Omental fat pad (tissue), 4 donors: ENCODE measurements around the gene LIMK2. TPM values are rescaled to one million over a fixed set of nuclear protein-coding genes. Genes with fewer than 3 reads are reported as not detected.

Source experiments
- ATAC-seq: fragments of 150-250 bp; one replicate; pipeline ENCODE4 v1.9.1; 2016; ENCODE audit warnings: mild to moderate bottlenecking, moderate library complexity; ENCODE audit not compliant: low FRiP score
- DNase-seq: peaks from one replicate; pipeline ENCODE4 v3.0.0-alpha.2; 2019; ENCODE audit warnings: low spot score
- total RNA-seq, 4 donors: library from RNA; depleted of rRNA; stranded (reverse); fragments of >200 nt; gene quantifications; one replicate each; pipeline ENCODE4 v1.1.0, GENCODE V29; 2016
- TF ChIP-seq, protein P1 (sequence below), 3 donors: fragments of 450-650 bp; IDR thresholded peaks; one replicate each; pipeline ENCODE4 v1.5.1; 2016 to 2017; ENCODE audit warnings: antibody characterized with exemption in 3 of 3, mild to moderate bottlenecking in 3 of 3, moderate library complexity in 2 of 3

The LIMK2 gene
- total RNA-seq, 4 donors from 2014 or later = 32.0 to 66.2 (median 40.7) TPM

DNA sequence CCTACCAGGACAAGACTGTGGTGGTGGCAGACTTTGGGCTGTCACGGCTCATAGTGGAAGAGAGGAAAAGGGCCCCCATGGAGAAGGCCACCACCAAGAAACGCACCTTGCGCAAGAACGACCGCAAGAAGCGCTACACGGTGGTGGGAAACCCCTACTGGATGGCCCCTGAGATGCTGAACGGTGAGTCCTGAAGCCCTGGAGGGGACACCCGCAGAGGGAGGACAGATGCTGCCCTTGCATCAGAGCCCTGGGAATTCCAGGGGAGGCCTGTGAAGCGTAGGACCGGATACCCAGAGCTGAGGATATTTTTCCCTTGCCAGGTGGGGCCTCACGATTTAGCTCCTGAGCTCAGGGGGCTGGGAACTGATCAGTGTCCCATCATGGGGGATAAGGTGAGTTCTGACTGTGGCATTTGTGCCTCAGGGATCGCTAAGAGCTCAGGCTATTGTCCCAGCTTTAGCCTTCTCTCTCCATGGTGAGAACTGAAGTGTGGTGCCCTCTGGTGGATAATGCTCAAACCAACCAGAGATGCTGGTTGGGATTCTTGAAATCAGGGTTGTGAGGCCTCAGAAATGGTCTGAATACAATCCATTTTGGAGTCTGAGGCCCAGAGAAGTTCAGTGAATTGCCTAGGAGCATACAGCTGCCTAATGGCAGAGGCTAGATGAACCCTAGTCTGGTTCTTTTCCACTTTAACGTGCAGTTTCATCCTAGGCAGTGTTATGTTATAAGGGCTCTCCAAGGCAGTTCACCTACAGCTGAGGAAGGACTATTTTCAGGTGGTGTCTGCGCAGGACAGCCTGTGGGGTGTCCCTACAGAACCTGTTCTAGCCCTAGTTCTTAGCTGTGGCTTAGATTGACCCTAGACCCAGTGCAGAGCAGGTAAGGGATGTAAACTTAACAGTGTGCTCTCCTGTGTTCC lies 60.7 kb downstream of the LIMK2 start:
- ATAC-seq (peak; percentile 55), DNase-seq (no peak)
- TF ChIP-seq, protein P1, sequence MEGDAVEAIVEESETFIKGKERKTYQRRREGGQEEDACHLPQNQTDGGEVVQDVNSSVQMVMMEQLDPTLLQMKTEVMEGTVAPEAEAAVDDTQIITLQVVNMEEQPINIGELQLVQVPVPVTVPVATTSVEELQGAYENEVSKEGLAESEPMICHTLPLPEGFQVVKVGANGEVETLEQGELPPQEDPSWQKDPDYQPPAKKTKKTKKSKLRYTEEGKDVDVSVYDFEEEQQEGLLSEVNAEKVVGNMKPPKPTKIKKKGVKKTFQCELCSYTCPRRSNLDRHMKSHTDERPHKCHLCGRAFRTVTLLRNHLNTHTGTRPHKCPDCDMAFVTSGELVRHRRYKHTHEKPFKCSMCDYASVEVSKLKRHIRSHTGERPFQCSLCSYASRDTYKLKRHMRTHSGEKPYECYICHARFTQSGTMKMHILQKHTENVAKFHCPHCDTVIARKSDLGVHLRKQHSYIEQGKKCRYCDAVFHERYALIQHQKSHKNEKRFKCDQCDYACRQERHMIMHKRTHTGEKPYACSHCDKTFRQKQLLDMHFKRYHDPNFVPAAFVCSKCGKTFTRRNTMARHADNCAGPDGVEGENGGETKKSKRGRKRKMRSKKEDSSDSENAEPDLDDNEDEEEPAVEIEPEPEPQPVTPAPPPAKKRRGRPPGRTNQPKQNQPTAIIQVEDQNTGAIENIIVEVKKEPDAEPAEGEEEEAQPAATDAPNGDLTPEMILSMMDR (IDR thresholded peaks at IDR 0.05) = peak in 1 of 3 donors; percentile 9

DNA sequence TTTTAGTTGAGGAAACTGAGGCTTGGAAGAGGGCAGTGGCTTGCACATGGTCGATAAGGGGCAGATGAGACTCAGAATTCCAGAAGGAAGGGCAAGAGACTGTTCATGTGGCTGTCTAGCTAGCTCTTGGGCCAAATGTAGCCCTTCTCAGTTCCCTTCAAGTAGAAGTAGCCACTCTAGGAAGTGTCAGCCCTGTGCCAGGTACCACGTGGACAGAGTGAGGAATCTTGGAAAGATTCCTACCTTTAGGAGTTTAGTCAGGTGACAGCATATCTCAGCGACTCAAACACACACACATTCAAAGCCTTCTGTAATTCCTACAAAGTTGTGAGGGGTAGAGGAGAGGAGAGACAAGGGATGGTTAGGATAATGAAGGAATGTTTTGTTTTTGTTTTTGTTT lies 61.9 kb downstream of the LIMK2 start:
- TF ChIP-seq, protein P1 (IDR thresholded peaks at IDR 0.05) = no peak
- no peak for DNase-seq

DNA sequence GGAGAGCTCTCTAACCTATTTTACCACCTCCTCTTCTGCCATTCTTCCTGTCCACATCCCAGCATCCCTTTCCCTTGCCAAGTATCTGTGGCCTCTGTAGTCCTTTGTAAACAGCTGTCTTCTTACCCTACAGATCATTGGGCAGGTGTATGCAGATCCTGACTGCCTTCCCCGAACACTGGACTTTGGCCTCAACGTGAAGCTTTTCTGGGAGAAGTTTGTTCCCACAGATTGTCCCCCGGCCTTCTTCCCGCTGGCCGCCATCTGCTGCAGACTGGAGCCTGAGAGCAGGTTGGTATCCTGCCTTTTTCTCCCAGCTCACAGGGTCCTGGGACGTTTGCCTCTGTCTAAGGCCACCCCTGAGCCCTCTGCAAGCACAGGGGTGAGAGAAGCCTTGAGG lies 62.9 kb downstream of the LIMK2 start:
- TF ChIP-seq, protein P1 (IDR thresholded peaks at IDR 0.05) = no peak
- ATAC-seq (no peak), DNase-seq (no peak)

More for the DNA sequence above, 61.9 kb downstream of the LIMK2 start:
- ATAC-seq = no peak

DNA sequence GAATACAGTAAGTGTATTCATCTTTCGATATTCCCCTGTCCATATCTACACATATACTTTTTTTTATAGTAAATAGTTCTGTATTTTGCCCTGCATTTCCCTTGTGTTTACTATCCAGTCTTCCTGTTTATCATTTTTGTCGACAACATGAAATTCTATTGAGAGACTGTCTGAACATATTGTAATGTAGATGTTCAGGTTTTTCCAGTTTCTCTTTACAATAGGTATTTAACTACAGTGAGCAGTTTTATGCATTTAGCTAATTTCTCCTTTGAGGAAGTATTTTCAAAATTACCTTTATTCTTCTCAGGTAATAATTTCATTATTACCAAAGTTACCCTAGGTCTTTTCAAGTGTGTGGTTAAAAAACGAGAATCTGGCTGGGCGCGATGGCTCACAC lies 63.5 kb downstream of the LIMK2 start:
- no peak for ATAC-seq
- TF ChIP-seq, protein P1 (IDR thresholded peaks at IDR 0.05) = no peak
- DNase-seq = no peak

DNA sequence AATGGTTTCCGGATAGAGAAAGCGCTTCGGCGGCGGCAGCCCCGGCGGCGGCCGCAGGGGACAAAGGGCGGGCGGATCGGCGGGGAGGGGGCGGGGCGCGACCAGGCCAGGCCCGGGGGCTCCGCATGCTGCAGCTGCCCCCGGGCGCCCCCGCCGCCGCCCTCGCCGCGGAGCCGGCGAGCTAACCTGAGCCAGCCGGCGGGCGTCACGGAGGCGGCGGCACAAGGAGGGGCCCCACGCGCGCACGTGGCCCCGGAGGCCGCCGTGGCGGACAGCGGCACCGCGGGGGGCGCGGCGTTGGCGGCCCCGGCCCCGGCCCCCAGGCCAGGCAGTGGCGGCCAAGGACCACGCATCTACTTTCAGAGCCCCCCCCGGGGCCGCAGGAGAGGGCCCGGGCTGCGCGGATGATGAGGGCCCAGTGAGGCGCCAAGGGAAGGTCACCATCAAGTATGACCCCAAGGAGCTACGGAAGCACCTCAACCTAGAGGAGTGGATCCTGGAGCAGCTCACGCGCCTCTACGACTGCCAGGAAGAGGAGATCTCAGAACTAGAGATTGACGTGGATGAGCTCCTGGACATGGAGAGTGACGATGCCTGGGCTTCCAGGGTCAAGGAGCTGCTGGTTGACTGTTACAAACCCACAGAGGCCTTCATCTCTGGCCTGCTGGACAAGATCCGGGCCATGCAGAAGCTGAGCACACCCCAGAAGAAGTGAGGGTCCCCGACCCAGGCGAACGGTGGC lies 64.5 kb downstream of the LIMK2 start:
- TF ChIP-seq, protein P1 (IDR thresholded peaks at IDR 0.05) = no peak
- DNase-seq (no peak), ATAC-seq (no peak)

DNA sequence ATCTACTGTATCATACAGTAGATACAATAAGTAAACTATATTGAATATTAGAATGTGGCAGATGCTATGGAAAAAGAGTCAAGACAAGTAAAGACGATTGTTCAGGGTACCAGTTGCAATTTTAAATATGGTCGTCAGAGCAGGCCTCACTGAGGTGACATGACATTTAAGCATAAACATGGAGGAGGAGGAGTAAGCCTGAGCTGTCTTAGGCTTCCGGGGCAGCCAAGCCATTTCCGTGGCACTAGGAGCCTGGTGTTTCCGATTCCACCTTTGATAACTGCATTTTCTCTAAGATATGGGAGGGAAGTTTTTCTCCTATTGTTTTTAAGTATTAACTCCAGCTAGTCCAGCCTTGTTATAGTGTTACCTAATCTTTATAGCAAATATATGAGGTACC lies 65.6 kb downstream of the LIMK2 start:
- DNase-seq (no peak), ATAC-seq (no peak)
- TF ChIP-seq, protein P1 (IDR thresholded peaks at IDR 0.05) = no peak
